Suprapubic skin (tissue), 4 donors: Measurements from ENCODE around the gene KLRC3.
"Not testable (repeated sequence)": the region's sequence is repeated elsewhere in the genome, so short reads cannot be mapped to it uniquely, and the experiment has no call there.

Source experiments
- EP300 ChIP-seq: sonication (generic); formaldehyde crosslinking; IDR thresholded peaks from one replicate; pipeline ENCODE4 v1.6.1; 2017; ENCODE audit warnings: antibody characterized with exemption
- POLR2A ChIP-seq, 2 donors: fragments of 450-650 bp; IDR thresholded peaks; one replicate each; pipeline ENCODE4 v1.6.1; 2017; ENCODE audit warnings: antibody characterized with exemption in 2 of 2, mild to moderate bottlenecking in 2 of 2, moderate library complexity in 2 of 2
- POLR2AphosphoS5 ChIP-seq, 3 donors: sonication (generic); formaldehyde crosslinking; IDR thresholded peaks; one replicate each; pipeline ENCODE4 v1.6.1; 2017; ENCODE audit warnings: antibody characterized with exemption in 3 of 3
- TF ChIP-seq, protein P1 (sequence below), 2 donors: fragments of 200-600 bp in 1 of 2; fragments of 450-650 bp in 1 of 2; sonication (generic) in 1 of 2; IDR thresholded peaks; one replicate each; pipeline ENCODE4 v1.5.1; 2016 to 2019; ENCODE audit warnings: antibody characterized with exemption in 2 of 2, mild to moderate bottlenecking in 1 of 2, moderate library complexity in 1 of 2

- TF ChIP-seq POLR2A (IDR thresholded peaks at IDR 0.05); EP300; POLR2AphosphoS5 (IDR thresholded peaks at IDR 0.05): not testable (repeated sequence)
- TF ChIP-seq, protein P1, sequence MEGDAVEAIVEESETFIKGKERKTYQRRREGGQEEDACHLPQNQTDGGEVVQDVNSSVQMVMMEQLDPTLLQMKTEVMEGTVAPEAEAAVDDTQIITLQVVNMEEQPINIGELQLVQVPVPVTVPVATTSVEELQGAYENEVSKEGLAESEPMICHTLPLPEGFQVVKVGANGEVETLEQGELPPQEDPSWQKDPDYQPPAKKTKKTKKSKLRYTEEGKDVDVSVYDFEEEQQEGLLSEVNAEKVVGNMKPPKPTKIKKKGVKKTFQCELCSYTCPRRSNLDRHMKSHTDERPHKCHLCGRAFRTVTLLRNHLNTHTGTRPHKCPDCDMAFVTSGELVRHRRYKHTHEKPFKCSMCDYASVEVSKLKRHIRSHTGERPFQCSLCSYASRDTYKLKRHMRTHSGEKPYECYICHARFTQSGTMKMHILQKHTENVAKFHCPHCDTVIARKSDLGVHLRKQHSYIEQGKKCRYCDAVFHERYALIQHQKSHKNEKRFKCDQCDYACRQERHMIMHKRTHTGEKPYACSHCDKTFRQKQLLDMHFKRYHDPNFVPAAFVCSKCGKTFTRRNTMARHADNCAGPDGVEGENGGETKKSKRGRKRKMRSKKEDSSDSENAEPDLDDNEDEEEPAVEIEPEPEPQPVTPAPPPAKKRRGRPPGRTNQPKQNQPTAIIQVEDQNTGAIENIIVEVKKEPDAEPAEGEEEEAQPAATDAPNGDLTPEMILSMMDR (IDR thresholded peaks at IDR 0.05), result not testable (repeated sequence)
Measured at GRCh38 chr12:10367714-10368113, 52.7 kb downstream of the KLRC3 start.
